ENCODE data around the gene KCTD11. TPM values are rescaled to one million over a fixed set of nuclear protein-coding genes. Genes with fewer than 3 reads are reported as not detected.
A peak's percentile ranks its signal among the peaks of the same experiment; 100 is the strongest.

KCTD11 gene
- total and polyA plus RNA-seq, 3 donors from 2014 or later, result 4.8 to 6.8 (median 5.0) TPM

DNA sequence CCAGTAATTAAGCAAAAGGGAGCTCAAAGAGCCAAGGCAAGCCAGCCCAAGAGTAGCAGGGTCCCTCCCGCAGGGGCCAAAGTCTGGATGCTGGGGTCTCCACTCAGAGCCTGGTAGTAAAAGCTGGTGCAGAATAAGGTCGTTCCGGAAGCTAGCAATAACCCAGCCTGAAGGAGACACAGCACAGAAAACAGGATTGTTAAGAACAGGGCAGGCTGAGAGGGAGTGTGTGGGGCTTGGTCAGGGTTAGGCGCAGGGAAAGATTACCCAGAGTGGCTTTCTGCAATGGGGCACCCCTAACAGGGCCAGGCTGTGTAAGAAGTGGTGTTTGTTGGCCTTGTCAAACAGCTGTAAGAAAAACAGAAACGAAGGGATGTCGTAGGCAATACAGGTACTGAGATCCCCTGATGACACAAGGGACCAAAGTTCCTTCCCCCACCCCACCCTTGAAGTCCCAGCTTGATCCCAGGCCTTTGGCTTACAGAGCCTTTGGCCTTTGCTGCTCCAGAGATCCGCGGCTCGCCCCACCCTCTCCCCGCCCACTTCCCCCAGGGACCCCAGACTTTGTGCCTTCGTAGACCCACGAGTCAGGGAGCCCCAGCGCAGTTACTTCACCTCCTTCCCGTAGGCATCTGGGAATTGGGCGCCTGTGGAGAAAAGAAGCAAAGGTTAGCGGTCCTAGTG lies 51.2 kb downstream of the KCTD11 start:
- intact Hi-C loops (cut with DNase I; ENCODE audit: low total_unique reads), result no loop called here
- peak overlapping the region; percentile 65 to 72 for H3K4me3 ChIP-seq
- peaks cover 17% of the 10 kb centered on the region for H3K4me1 ChIP-seq
- H3K9me3 ChIP-seq, result no peaks in the 10 kb centered on the region
- 6 to 8% methylated on average over 16 of the region's 16 CpGs for WGBS, 2 donors
- DNase-seq, result peak; percentile 59
- no peaks in the 10 kb centered on the region for H3K27me3 ChIP-seq
- H3K36me3 ChIP-seq (ENCODE audit: low read depth, missing control alignments), result no peaks in the 10 kb centered on the region
- TF ChIP-seq, protein P1, sequence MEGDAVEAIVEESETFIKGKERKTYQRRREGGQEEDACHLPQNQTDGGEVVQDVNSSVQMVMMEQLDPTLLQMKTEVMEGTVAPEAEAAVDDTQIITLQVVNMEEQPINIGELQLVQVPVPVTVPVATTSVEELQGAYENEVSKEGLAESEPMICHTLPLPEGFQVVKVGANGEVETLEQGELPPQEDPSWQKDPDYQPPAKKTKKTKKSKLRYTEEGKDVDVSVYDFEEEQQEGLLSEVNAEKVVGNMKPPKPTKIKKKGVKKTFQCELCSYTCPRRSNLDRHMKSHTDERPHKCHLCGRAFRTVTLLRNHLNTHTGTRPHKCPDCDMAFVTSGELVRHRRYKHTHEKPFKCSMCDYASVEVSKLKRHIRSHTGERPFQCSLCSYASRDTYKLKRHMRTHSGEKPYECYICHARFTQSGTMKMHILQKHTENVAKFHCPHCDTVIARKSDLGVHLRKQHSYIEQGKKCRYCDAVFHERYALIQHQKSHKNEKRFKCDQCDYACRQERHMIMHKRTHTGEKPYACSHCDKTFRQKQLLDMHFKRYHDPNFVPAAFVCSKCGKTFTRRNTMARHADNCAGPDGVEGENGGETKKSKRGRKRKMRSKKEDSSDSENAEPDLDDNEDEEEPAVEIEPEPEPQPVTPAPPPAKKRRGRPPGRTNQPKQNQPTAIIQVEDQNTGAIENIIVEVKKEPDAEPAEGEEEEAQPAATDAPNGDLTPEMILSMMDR (IDR thresholded peaks at IDR 0.05), result no peak
- H3K27ac ChIP-seq, result peak overlapping the region; percentile 61 to 93

DNA sequence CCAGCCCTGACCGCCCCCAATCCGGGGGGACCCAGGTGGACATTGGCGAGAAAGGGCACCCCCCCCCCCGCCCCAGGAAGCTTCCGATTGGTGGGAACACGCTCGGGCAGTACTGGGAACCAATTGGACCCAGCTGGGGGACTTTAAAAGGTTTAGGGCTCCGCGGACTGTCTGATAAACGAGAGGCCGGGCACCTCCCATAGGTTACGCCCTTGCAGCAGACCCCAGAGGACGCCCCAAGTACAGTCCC lies 51.7 kb downstream of the KCTD11 start:
- Histone ChIP-seq H3K4me3 (peak overlapping the region; percentile 65 to 72), H3K27me3 (no peaks in the 10 kb centered on the region), H3K27ac (peak overlapping the region; percentile 61 to 93), H3K36me3 (ENCODE audit: low read depth, missing control alignments) (no peaks in the 10 kb centered on the region), H3K4me1 (peaks cover 17% of the 10 kb centered on the region), H3K9me3 (no peaks in the 10 kb centered on the region)
- intact Hi-C loops (cut with DNase I; ENCODE audit: low total_unique reads), result no loop called here
- DNase-seq, result no peak
- WGBS, 2 donors, result 0% methylated on average over 13 of the region's 13 CpGs; no CpG with 5 or more reads in 1 of the 2 donors
- no peak for TF ChIP-seq POLR2A (IDR thresholded peaks at IDR 0.05)
- TF ChIP-seq, protein P1 (IDR thresholded peaks at IDR 0.05), result no peak

DNA sequence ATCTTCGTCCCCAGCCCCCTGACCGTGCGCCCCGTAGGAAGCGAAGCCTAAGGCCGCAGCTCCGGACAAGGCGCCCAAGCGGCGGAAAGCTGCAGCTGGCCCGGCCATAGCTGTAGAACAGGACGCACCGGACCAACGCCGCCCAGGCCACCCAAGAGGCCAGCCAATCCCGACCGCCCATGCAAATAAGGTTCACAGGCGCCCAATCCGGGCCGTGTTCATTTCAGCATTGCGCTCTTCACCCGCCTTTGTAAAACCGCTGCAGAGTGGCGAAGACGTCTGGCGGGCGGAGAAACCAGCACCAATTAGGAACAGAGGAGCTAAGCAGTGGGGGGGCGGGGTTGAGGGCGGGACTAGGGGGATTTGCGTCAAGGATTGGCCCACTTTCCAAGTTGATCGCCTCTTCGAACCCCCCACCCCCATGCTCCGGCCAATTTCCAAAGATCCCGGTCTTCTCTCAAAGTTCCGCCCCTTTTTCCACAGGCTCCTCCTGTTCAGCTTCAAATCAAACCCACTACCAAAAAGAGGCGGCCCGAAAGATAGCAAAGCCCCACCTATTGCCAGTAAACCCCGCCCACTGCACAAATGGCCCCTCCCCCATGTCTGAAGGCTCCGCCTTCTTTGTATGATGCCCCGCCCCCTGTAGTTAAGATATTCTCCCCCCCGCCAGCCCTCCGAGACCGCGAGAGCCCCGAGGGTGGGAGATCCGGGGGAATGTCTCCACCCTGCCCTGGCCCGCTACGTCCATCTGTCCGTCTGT lies 52.2 kb downstream of the KCTD11 start, which contains the start of gene TMEM256:
TSS of gene TMEM256 (minus strand) at position 121 of the 760 bp plus-strand sequence. CDS start at position 108, 13 bp downstream.
- no peaks in the 10 kb centered on the region for H3K27me3 ChIP-seq
- TF ChIP-seq POLR2A (IDR thresholded peaks at IDR 0.05), result peak; percentile 99
- TF ChIP-seq, protein P1 (IDR thresholded peaks at IDR 0.05), result peak in 1 of 3 experiments; percentile 24
- 0% methylated on average over 18 to 44 of the region's 49 CpGs for WGBS, 2 donors
- peak within 1 kb of the TSS; percentile 93 to 95 for H3K27ac ChIP-seq
- peak; percentile 100 for DNase-seq
- peaks cover 17% of the 10 kb centered on the region for H3K4me1 ChIP-seq
- H3K4me3 ChIP-seq, result peak within 1 kb of the TSS; percentile 71 to 72
- H3K9me3 ChIP-seq, result no peaks in the 10 kb centered on the region
- no peaks in the 10 kb centered on the region for H3K36me3 ChIP-seq (ENCODE audit: low read depth, missing control alignments)
- intact Hi-C loops (cut with DNase I; ENCODE audit: low total_unique reads), result no loop called here

Small RNA genes lying within 50 kb of the gene (small RNA-seq; reads per million reads assigned to genes)
- gene AC026954.2, result 0 reads per million in 2 donors

Other genes with a start within 250 kb of the KCTD11 start
Only the 30 nearest of the 36 such genes appear.
- gene ASGR1, start 172.8 kb upstream of the KCTD11 start, total RNA-seq, result 10 to 100 TPM; 11.5 to 19.1 TPM
- gene ASGR1, start 172.8 kb upstream of the KCTD11 start, polyA plus RNA-seq (ENCODE audit: insufficient read depth, low read depth, low replicate concordance), result 21.3 TPM
- 10 to 100 TPM; 26.3 to 49.8 TPM for gene DLG4, start 132.3 kb upstream of the KCTD11 start, total RNA-seq
- gene DLG4, start 132.3 kb upstream of the KCTD11 start, polyA plus RNA-seq (ENCODE audit: insufficient read depth, low read depth, low replicate concordance), result 45.9 TPM
- 100 to 1,000 TPM; 298 to 458 TPM for gene ACADVL, start 132.2 kb upstream of the KCTD11 start, total RNA-seq
- 334 TPM for gene ACADVL, start 132.2 kb upstream of the KCTD11 start, polyA plus RNA-seq (ENCODE audit: insufficient read depth, low read depth, low replicate concordance)
- 100 to 1,000 TPM in 1 of 2 donors, 10 to 100 TPM in 1; 81.3 to 102 TPM for gene DVL2, start 117.6 kb upstream of the KCTD11 start, total RNA-seq
- 43.6 TPM for gene DVL2, start 117.6 kb upstream of the KCTD11 start, polyA plus RNA-seq (ENCODE audit: insufficient read depth, low read depth, low replicate concordance)
- 10 to 100 TPM; 54.9 to 61.6 TPM for gene PHF23, start 112.7 kb upstream of the KCTD11 start, total RNA-seq
- 53.4 TPM for gene PHF23, start 112.7 kb upstream of the KCTD11 start, polyA plus RNA-seq (ENCODE audit: insufficient read depth, low read depth, low replicate concordance)
- 100 to 1,000 TPM; 521 to 683 TPM for gene GABARAP, start 109.7 kb upstream of the KCTD11 start, total RNA-seq
- gene GABARAP, start 109.7 kb upstream of the KCTD11 start, polyA plus RNA-seq (ENCODE audit: insufficient read depth, low read depth, low replicate concordance), result 1,171 TPM
- 10 to 100 TPM; 86.4 to 94.0 TPM for gene CTDNEP1, start 100.4 kb upstream of the KCTD11 start, total RNA-seq
- 138 TPM for gene CTDNEP1, start 100.4 kb upstream of the KCTD11 start, polyA plus RNA-seq (ENCODE audit: insufficient read depth, low read depth, low replicate concordance)
- 100 to 1,000 TPM; 107 to 123 TPM for gene ELP5, start 99.9 kb upstream of the KCTD11 start, total RNA-seq
- gene ELP5, start 99.9 kb upstream of the KCTD11 start, polyA plus RNA-seq (ENCODE audit: insufficient read depth, low read depth, low replicate concordance), result 295 TPM
- gene CLDN7, start 89.7 kb upstream of the KCTD11 start, total RNA-seq, result 1 to 10 TPM; 4.5 to 6.9 TPM
- gene CLDN7, start 89.7 kb upstream of the KCTD11 start, polyA plus RNA-seq (ENCODE audit: insufficient read depth, low read depth, low replicate concordance), result 8.8 TPM
- gene SLC2A4, start 70.4 kb upstream of the KCTD11 start, total RNA-seq, result 1 to 10 TPM; 4.2 to 6.6 TPM
- 4.7 TPM for gene SLC2A4, start 70.4 kb upstream of the KCTD11 start, polyA plus RNA-seq (ENCODE audit: insufficient read depth, low read depth, low replicate concordance)
- gene YBX2, start 57.5 kb upstream of the KCTD11 start, total RNA-seq, result 100 to 1,000 TPM; 276 to 549 TPM
- 1,120 TPM for gene YBX2, start 57.5 kb upstream of the KCTD11 start, polyA plus RNA-seq (ENCODE audit: insufficient read depth, low read depth, low replicate concordance)
- gene EIF5A, start 44.5 kb upstream of the KCTD11 start, total RNA-seq, result 100 to 1,000 TPM; 193 to 229 TPM
- 388 TPM for gene EIF5A, start 44.5 kb upstream of the KCTD11 start, polyA plus RNA-seq (ENCODE audit: insufficient read depth, low read depth, low replicate concordance)
- gene GPS2, start 36.8 kb upstream of the KCTD11 start, total RNA-seq, result 100 to 1,000 TPM; 204 to 239 TPM
- gene GPS2, start 36.8 kb upstream of the KCTD11 start, polyA plus RNA-seq (ENCODE audit: insufficient read depth, low read depth, low replicate concordance), result 219 TPM
- 10 to 100 TPM; 34.5 to 50.6 TPM for gene NEURL4, start 22.8 kb upstream of the KCTD11 start, total RNA-seq
- gene NEURL4, start 22.8 kb upstream of the KCTD11 start, polyA plus RNA-seq (ENCODE audit: insufficient read depth, low read depth, low replicate concordance), result 38.3 TPM
- gene ACAP1, start 15.6 kb upstream of the KCTD11 start, total RNA-seq, result 100 to 1,000 TPM in 1 of 2 donors, 10 to 100 TPM in 1; 12.6 to 140 TPM
- gene ACAP1, start 15.6 kb upstream of the KCTD11 start, polyA plus RNA-seq (ENCODE audit: insufficient read depth, low read depth, low replicate concordance), result 95.2 TPM
- 1 to 10 TPM; 2.8 to 6.6 TPM for gene TMEM95, start 3.0 kb downstream of the KCTD11 start, total RNA-seq
- gene TMEM95, start 3.0 kb downstream of the KCTD11 start, polyA plus RNA-seq (ENCODE audit: insufficient read depth, low read depth, low replicate concordance), result 9.9 TPM
- 1 to 10 TPM; 3.7 to 6.8 TPM for gene TNK1, start 28.9 kb downstream of the KCTD11 start, total RNA-seq
- gene TNK1, start 28.9 kb downstream of the KCTD11 start, polyA plus RNA-seq (ENCODE audit: insufficient read depth, low read depth, low replicate concordance), result 4.0 TPM
- gene PLSCR3, start 42.4 kb downstream of the KCTD11 start, total RNA-seq, result 10 to 100 TPM; 13.6 to 19.4 TPM
- gene PLSCR3, start 42.4 kb downstream of the KCTD11 start, polyA plus RNA-seq (ENCODE audit: insufficient read depth, low read depth, low replicate concordance), result 14.2 TPM
- gene TMEM256, start 51.9 kb downstream of the KCTD11 start, total RNA-seq, result 10 to 100 TPM; 18.7 to 33.3 TPM
- 27.3 TPM for gene TMEM256, start 51.9 kb downstream of the KCTD11 start, polyA plus RNA-seq (ENCODE audit: insufficient read depth, low read depth, low replicate concordance)
- gene NLGN2, start 55.7 kb downstream of the KCTD11 start, total RNA-seq, result 10 to 100 TPM in 1 of 2 donors, 1 to 10 TPM in 1; 9.9 to 10.7 TPM
- 8.4 TPM for gene NLGN2, start 55.7 kb downstream of the KCTD11 start, polyA plus RNA-seq (ENCODE audit: insufficient read depth, low read depth, low replicate concordance)
- gene SPEM1, start 68.2 kb downstream of the KCTD11 start, total RNA-seq, result 10 to 100 TPM in 1 of 2 donors, 1 to 10 TPM in 1; 8.5 to 18.7 TPM
- gene SPEM1, start 68.2 kb downstream of the KCTD11 start, polyA plus RNA-seq (ENCODE audit: insufficient read depth, low read depth, low replicate concordance), result 67.7 TPM
- gene SPEM2, start 73.5 kb downstream of the KCTD11 start, total RNA-seq, result 100 to 1,000 TPM in 1 of 2 donors, 10 to 100 TPM in 1; 41.4 to 202 TPM
- gene SPEM2, start 73.5 kb downstream of the KCTD11 start, polyA plus RNA-seq (ENCODE audit: insufficient read depth, low read depth, low replicate concordance), result 111 TPM
- gene SPEM3, start 76.7 kb downstream of the KCTD11 start, total RNA-seq, result 10 to 100 TPM in 1 of 2 donors, 1 to 10 TPM in 1; 5.7 to 18.8 TPM
- 63.0 TPM for gene SPEM3, start 76.7 kb downstream of the KCTD11 start, polyA plus RNA-seq (ENCODE audit: insufficient read depth, low read depth, low replicate concordance)
- 10 to 100 TPM in 1 of 2 donors, 1 to 10 TPM in 1; 7.9 to 11.7 TPM for gene TMEM102, start 83.3 kb downstream of the KCTD11 start, total RNA-seq
- 6.5 TPM for gene TMEM102, start 83.3 kb downstream of the KCTD11 start, polyA plus RNA-seq (ENCODE audit: insufficient read depth, low read depth, low replicate concordance)
- 1 to 10 TPM; 3.2 to 4.2 TPM for gene FGF11, start 87.3 kb downstream of the KCTD11 start, total RNA-seq
- gene FGF11, start 87.3 kb downstream of the KCTD11 start, polyA plus RNA-seq (ENCODE audit: insufficient read depth, low read depth, low replicate concordance), result 4.6 TPM
- gene CHRNB1, start 92.9 kb downstream of the KCTD11 start, total RNA-seq, result 1 to 10 TPM; 6.2 to 7.4 TPM
- 6.9 TPM for gene CHRNB1, start 92.9 kb downstream of the KCTD11 start, polyA plus RNA-seq (ENCODE audit: insufficient read depth, low read depth, low replicate concordance)
- 10 to 100 TPM; 34.0 to 43.4 TPM for gene ZBTB4, start 127.5 kb downstream of the KCTD11 start, total RNA-seq
- 39.5 TPM for gene ZBTB4, start 127.5 kb downstream of the KCTD11 start, polyA plus RNA-seq (ENCODE audit: insufficient read depth, low read depth, low replicate concordance)
- gene SLC35G6, start 129.3 kb downstream of the KCTD11 start, total RNA-seq, result 1 to 10 TPM; 1.8 to 3.9 TPM
- gene SLC35G6, start 129.3 kb downstream of the KCTD11 start, polyA plus RNA-seq (ENCODE audit: insufficient read depth, low read depth, low replicate concordance), result 3.9 TPM
- gene POLR2A, start 132.2 kb downstream of the KCTD11 start, total RNA-seq, result 100 to 1,000 TPM; 359 to 391 TPM
- gene POLR2A, start 132.2 kb downstream of the KCTD11 start, polyA plus RNA-seq (ENCODE audit: insufficient read depth, low read depth, low replicate concordance), result 175 TPM
- gene TNFSF12, start 196.9 kb downstream of the KCTD11 start, total RNA-seq, result 10 to 100 TPM; 17.0 to 20.6 TPM
- 21.5 TPM for gene TNFSF12, start 196.9 kb downstream of the KCTD11 start, polyA plus RNA-seq (ENCODE audit: insufficient read depth, low read depth, low replicate concordance)

Measured in testis (tissue), 3 donors.